SW480 (cell line): Measurements from ENCODE around the gene DRC1.
A peak's percentile ranks its signal among the peaks of the same experiment; 100 is the strongest.
"Not testable (repeated sequence)": the region's sequence is repeated elsewhere in the genome, so short reads cannot be mapped to it uniquely, and the experiment has no call there.

Source experiments
- DNase-seq: peaks from one replicate; pipeline ENCODE4 v3.0.0-alpha.2; 2016; ENCODE audit warnings: low spot score

Gene DRC1

DNA sequence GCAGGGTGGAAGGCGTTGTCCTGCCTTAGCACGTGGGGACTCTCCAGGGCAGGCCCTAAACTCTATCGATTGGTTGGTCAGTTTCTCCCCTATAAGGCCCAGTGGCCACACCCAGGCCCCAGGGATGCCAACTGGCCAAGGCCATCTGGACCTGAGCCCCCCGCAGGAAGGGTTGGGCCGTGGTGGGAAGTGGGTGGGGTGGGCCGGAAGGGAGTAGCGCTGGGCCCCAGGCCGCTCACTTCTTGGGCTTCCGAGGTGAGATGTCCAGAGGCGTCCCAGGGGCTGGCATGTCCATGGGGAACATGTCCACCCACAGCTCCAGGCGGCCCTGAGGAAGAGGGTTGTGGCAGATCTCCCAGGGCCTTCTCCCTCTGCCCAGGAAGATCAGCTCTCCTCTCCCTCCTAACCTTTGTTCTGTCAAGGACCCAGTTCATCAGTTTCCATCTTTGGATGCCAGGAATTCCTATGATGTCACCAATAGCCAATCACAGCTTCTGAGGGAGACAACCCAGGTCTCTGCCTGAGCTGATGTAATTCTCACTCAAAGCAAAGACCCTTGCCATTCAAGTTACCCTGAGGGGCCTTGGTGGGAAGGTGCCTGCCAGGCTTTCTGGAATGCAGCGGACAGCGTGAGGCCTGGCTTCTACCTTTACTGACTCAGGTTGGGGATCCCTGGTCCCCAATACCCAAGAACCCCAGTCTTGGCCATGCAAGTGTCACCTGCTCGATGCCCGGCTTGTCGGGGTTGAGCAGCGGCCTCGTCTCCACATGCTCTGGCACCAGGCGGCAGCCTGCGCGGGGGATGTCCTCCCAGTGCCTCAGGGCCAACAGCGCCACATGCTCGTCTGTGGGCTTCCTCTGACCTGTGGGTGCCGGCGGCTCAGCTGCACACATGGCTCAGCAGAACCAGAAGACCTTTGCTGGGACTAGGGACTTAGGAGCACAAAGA, 61.8 kb downstream of the DRC1 start:
- no peak for DNase-seq

DNA sequence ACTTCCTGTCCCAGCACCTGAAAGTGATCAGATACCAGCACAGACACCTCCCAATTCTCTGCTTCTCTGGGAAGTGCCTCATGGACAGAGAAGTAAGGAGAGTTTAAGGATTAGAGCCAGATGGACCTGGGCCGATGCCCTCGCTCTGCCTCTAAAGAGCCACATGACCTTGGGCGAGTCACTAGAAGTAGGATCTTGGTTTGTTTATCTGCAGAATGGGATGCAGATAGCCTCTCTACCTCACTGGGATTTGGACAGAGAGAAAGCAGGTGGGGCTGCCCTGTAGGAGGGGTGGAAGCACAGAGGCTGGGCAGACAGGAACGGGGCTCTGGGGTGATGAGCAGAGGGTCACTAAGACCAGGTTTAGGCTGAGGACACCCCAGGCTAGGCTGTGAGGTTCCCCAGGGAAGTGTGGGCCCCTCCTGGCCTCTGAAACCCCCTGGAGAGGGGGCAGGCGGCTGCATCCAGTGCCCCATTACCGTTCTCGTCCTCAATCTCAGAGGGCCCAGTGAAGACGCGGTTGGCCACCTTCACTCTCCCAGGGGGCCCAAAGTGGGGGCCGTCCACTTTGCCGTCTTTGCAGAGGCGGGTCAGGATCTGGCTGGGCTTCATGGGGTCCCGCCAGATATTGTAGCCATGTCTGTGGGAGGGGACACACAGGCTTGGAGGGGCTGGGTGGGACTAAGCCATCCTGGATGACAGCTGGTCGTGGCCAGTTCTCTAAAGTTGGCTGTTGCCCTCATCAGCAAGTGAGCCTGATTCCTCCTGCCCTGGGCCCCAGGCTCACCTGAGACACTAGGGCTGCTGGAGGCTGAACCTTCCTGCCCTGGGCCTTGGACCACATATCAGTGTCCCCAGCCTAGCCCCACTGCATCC, 62.9 kb downstream of the DRC1 start:
- no peak for DNase-seq

DNA sequence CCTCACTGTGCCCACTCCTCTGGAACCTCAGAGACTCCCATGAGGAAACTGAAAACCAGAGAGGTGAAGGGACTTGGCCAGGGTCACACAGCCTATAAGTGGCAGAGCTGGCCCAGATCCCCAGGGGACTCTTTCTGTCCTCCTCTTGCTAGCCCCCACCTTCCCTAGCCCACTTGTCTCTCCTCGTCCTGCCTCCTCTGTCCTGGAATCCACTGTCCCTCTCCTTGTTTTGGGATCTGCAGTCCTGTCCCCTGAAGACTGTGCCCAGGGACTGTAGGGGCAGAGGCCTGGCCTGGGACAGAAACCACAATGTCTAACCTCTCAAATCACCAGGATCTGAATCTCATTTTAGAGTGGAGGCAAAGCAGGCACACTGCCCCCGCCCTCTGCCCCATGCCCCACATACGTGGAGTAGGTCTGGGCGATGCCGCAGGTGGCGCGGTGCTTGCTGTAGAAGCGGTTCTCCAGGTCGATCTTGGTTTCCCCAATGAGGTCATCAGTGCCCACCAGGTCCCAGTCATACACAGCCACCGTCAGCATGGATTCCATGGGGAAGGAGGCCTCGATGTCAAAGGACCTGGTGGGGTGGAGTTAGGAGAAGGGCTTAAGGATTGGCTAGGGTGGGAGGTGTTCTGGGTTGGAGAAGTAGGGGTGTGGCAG, 63.7 kb downstream of the DRC1 start:
- no peak for DNase-seq

DNA sequence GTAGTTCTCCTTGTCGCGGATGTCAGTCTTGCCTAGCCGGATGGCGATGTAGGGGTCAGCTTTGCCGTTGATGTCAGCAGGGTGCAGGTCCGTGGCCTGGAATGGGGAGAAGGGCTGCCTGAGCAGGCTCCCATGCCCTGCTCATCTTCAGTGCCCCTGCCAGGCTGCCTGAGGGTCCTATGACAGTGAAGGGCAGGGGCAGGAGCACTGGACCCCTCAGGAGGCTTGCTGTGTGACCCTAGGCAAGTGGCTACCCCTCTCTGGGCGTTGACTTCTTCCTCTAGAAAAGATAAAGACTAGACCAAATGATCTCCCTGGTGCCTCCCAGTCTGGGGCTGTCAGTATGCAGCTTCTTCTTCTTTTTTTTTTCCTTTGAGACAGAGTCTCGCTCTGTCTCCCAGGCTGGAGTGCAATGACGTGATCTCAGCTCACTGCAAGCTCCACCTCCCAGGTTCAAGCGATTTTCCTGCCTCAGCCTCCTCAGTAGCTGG, 64.3 kb downstream of the DRC1 start:
- DNase-seq, result no peak

DNA sequence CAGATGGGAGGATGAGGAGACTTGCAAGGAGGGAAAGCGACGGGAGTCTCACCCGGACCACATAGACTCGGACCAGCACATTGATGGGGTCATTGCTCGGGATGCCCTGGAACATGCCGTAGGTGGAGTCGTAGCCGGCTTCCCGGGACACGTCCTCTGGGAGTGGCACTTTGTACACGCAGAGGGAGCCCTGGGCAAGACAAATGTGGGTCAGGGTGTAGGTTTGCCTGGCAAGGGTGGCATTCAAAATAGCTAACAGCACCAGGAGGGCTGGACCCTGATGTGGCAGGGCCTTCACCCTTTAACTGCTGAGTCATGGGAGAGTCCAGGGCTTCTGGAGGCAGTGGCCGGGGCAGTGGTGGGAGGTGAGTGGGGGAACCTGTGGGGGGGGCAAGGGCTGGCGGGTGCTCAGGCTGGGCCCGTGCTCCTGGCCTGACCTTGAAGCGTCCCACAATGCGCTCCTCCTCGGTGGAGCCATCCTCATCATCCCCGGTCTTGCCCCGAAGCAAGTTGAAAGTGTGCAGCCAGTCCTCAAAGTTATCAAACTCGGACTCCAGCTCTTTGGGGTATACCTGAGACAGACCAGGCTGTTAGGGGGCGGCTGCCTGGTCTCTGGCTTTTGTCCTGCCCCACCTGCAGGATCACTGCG, 65.1 kb downstream of the DRC1 start:
- no peak for DNase-seq

DNA sequence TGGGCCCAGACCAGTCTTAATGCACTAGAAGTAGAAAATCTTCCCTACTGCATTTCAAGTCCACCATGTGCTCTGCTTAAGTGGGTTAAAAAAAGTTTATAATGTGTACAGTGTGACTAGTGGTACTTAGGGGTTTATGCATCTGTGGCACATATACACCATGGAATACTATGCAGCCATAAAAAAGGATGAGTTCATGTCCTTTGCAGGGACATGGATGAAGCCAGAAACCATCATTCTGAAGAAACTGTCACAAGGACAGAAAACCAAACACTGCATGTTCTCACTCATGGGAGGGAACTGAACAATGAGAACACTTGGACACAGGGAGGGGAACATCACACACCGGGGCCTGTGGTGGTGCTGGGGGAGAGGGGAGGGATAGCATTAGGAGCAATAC, 66.8 kb downstream of the DRC1 start:
- DNase-seq, result not testable (repeated sequence)

DNA sequence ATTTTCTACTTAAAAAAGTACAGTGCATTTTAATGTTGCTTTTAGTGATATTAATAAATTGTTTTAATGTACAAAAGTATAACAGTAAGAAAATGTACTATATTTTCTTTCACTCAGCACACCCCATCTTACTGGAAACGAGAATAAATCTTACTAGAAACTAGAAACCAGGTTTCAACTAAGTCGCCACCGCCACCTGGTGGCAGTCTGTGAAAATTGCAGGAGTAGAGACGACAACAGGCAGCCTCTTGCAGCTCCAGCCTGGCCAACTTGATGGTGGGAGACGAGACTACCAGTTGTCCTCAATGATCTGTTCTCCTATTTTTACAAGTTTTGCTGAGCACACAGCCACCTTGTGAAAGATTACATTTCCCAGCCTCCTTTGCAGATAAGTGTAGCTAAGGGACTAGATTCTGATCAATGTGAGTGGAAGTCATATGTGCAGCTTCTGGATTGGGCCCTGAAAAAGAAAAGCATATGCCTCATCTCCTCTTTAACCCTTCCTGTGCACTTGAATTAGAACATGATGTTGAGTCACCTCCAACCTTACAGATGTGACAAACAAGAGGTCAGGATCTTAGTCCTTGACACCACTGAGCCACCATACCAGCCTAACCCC, 67.5 kb downstream of the DRC1 start:
- DNase-seq, result peak; percentile 65

DNA sequence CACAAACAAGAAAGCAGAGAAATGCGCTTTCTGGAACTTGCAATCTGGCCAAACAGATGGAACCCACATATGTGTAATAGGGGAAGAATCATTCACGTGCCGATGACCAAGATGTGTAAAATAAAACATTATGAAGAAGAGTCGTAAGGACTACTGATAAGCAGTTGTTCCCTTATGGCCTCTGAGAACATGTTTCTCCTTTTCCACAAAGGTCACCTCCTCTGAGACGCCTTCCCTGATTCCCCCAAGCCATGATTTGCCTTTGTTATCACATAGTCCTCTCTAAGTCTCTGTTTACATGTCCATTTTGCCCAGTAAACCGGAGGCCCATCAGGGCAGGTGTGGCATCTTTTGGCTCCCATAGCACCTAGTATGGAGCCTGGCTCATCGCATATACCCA, 68.2 kb downstream of the DRC1 start:
- no peak for DNase-seq

DNA sequence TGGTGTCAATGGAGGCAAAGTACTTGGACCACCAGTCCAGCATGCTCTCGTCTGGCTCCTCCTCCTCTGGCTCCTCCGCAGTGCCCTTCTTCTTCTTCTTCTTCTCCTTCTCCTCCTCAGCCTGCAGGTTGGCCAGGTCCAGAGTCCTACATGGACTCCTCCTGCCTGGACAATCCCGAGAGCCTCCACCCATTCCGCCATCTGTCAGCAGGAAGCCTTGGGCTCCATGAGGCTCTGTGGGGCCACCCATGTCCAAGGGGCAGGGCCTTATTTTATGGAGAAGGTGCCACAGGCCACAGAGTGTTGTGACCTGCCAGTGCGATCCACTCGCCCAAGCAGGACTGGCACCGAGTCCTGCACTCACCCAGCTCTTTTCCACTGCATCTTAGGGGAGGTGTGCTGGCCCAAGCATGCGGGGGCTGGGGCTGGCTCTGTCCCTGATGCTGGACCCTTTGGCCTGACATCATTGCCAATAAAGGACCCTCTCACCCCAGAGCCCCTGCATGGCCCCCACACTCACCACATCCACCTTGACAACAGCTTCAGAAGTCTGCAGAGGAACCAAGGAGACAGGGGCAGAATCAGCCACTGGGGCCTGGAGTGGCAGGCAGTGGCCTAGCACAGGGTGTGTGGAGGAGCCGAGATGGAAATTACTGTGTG, 69.0 kb downstream of the DRC1 start:
- no peak for DNase-seq

DNA sequence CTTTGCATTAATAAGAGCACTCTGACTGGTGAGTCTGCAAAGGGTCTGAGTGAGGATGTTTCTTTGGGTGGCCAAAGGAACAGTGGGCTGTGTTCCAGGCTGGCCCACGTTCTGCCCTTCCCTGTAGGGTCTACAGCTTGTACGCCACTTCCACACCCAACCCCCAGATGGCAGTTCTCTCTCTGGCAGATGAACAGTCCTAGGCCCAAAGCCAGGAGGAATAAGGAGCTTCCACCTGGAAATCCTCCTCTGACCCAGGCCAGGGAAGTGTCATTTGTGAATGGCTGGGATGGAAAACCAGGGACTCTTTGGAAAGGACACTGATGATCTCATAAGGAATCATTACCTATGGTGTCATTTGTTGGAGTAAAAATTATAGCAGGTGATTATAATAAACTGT, 69.6 kb downstream of the DRC1 start:
- DNase-seq, result no peak

DNA sequence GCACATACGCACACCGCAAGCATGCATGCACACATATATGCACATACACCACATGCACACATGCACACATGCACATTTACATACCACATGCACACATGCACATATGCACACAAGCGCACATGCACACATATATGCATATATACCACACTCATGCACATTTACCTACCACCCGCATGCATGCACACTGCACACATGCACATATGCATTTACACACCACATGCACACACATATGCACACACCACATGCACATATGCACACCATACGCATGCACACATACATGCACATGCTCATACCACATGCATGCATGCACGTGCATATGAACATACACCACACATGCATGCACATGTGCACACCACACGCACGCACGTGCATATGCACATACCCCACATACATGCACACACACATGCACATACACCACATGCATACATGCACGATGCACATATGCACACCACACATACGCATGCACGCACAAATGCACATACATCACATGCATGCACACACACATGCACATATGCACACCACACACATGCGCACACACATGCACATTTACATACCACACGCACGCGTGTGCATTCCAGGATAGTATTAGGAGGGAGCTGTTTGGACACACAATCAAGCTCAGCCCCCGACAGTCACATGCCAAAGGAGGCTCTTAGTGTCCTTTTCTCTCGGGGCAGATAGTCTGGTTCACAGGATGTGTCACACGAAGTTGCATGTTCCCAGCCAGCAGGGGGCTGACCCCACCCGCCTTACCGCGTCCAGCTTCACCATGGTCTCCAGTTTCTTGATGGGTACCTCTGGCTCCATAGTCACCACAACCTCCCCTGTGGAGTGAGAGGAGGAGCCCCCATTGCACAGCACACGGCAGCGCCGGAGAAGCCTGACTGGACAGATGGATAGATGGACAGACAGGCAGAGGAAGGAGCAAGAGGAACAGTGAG, 70.3 kb downstream of the DRC1 start:
- DNase-seq, result no peak

DNA sequence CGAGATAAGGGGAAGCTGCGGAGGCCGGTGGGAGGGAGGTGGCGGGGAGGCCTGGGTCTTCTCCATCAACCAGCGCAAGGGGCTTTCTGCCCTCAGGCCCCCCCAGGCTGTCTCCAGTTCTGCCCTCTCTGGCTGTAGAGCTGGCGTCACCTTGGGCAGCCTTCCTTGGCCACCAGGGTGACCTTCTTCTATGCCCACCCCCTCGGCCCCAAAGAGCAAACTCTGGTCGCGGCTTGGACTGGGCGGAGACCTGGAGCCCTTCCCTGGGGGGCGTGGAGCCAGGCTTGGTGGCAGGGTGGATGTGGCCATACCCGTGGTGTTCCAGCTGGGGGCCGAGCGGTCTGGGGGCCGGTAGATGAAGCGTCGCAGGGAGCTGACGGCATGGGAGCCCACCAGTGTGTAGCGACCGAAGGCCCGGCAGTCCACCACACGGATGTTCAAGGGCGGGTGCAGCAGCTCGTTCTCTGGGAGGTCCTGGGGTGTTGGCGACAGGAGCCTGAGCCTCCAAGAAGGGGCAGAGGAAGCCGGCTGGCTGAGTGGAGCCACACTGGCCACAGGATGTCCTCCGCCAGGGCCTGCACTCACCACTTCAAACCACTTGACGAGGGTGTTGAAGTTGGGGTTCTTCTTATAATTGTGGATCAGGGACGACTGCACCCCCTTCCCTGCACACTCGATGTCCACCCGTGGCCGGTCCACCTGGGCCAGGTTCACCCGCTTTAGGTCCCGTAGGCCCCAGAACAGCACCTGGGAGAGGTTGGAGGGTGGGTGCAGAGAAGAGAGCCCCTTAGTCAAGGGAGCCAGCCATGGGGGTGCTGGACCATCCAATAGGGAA, 71.3 kb downstream of the DRC1 start:
- DNase-seq, result no peak

DNA sequence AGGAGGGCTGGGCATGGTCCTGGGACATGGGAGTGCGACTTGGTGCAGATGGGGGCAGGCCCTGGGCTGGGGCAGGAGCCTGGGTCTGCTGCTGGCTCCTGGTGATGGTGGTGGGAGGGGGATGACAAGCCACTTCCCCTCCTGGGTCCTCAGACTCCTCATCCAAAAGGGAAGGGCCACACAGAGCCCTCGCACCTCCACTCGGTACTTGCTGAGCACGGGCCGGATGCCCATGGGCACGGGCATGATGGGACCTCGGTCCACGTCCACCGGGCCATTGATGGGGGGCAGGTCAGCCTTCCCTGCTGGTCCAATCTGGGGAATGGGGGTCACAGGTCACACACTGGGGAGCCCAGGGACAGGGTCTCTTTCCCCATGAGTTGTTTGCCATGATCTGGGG, 72.1 kb downstream of the DRC1 start:
- no peak for DNase-seq

DNA sequence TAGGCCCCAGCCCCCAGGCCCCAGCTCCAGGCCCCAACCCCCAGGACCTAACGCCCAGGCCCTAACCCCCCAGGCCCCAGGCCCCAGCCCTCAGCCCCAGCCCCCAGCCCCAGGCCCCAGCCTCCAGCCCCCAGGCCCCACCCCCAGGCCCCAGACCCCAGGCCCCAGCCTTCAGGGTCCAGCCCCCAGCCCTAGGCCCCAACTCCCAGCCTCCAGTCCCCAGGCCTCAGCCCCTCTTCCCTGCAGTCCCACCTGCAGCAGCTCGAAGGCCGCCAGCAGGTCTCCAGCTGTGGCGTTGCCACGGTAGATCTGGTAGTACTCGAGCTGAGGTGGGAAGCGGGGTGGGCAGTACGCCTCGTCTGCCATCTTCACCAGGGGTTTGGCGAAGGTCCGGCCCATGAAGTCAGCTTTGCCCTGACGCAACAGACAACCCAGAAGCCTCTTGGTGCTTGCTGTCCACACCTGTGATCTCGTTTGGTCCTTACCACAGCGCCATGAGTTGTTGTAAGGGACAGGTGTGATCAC, 72.6 kb downstream of the DRC1 start:
- DNase-seq, result no peak

DNA sequence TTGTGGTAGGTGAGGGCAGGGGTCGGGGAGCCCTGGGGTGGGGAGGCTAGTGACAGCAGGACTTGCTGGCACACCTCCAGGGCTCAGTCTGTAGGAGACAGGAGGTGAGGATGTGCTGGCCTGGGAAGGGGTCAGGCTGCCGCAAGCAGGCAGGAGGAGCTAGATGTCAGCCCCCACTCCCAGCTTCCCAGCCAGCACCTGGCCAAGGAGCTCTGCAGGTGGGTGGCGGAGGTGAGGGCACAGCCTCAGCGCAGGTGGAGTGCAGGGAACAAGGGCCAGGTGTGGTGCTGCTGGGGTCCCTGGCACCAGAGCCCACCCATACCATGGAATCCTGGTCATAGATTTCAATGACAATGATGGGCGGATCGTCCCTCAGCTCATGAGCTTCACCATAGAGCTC, 73.3 kb downstream of the DRC1 start:
- DNase-seq, result no peak

DNA sequence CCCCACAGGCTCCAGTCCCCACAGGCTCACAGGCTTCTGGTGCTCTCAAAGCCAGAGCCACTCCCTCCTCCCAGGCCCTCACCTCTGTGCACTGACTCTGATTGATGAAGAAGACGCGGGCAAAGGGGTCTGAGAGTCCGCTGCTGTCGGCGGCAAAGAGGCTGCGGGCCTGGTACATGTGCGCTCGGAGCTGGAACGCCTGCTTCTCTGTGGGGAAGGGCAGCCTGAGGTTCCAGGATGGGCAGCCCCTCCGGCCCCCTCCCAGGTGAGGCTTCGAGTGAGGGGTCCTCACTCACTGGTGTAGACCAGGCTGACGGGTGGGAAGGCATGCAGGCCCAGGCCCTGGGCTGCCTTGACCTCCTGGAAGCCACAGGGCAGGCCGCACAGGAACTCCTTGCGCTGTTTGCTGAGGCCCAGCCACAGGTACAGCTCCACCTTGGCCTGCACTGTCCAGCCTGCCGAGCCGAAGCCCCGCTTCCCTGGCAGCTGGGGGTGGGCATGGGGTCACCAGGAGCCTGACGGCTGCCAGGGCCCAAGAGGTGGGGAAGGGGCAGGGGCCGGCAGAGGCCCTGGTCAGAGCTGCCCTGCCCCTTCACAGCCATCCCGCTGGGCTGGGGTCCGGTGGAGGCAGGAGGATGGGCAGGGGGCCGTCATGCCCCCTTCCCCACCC, 74.2 kb downstream of the DRC1 start:
- DNase-seq, result no peak

DNA sequence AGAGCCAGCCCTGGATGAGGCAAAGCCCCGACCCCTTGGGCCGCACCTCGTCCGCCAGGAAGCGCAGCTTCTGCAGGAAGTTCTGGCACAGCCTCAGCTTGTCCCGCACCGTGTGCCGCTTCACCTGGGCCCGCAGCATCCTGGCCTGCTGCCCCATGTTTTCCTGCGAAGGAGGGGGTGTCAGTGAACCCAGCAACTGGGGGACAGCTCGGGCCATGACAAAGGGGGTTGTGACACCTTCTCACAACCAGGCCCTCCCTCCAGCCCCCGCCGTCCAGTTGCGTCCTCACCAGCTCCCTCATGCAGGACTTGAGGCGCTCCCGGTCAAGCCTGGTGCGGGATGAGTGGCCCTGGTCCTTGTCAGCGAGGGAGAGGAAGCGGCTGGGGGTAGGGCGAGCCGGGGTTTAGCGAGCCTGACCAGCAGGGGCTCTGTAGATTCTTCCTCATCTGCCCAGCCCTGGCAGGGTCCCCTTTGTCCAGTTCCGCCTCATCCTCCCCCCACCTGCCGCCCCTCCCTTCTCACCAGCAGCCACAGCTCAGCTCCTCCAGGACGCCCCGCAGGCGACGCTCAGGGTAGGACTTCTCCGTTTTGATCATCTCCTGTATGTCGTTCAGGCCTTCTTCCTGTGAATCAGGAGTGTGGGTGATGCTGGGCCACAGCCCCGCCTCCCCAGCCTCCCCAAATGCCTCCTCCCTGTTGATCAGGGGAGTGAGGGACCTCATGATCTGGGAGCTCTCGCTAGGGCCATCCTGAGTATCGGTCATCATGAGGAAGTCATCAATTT, 75.6 kb downstream of the DRC1 start:
- no peak for DNase-seq
